ENCODE measurements around the gene CDT1.
"Not testable (repeated sequence)": the region's sequence is repeated elsewhere in the genome, so short reads cannot be mapped to it uniquely, and the experiment has no call there.

CDT1 gene

GRCh38 chr16:88816736-88817535, 13.3 kb downstream of the CDT1 start:
- no peak for DNase-seq (ENCODE audit: low read depth, low spot score)

DNA sequence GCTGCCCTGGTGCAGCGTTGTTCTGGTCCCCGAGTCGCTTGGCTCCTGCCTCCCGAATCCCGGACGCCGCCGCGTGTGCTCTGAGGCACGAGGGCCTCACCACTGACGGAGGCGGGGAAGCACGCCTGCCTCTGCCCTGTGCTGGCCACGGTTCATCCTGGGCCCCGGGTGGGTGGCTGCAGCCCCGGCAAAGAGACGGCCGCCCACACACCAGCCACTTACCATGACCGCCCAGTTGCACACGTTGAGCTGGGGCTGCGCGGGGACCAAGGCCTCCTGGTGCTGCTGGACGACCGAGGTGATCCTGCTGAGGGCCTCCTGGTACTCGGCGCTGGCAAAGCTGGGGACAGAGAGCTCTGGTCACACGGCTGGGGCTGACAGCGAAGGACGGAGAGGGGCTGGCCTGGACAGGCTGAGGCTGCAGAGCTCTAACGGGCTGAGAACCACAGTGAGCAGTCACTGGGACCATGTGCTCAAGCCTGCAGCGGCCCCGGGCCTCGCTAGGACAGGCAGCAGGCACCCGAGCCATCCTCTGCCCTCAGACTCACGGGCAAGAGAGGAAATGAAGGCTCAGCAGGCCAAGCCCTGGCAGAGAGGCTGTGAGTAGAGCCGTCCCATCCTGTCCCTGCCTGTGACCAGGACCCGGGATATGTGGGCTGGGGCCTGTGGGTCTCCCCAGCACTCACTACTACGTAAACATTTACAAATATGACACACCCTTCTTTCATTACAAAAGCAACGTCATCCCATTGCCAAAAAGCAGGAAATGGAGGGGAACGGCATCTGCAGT, 14.4 kb downstream of the CDT1 start:
- no peak for DNase-seq (ENCODE audit: low read depth, low spot score)

GRCh38 chr16:88818575-88818874, 14.9 kb downstream of the CDT1 start:
- no peak for DNase-seq (ENCODE audit: low read depth, low spot score)

GRCh38 chr16:88819126-88819525, 15.5 kb downstream of the CDT1 start:
- DNase-seq (ENCODE audit: low read depth, low spot score) = no peak

DNA sequence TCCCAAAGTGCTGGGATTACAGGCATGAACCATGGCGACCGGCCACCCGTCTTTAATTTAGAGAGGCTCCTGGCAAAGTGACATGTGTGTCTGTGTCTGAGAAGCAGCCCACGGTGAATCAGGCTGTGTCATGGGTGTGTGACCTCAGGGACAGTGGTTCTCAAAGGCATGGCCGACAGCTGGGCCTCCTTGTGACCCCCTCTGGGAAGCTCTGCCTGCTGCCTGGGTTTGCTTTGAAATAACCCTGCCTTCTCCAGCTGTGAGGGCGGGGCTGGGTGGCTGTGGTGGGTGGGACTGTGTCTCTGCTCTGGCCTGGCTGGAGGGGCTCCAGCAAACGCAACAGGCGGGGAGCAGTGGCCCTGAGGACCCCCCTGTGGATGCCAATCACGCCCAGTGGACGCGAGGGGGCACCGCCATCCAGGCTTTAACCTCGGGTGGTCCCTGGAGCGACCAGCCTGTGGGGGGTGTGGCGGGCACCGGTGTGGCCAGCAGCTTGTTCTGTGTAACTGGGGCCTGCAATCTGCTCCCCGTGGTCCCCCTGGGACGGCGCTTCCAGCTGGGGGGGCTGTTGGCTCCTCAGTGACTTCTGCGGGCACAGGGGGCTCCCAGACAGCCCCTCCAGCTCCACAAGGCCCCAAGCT, 16.9 kb downstream of the CDT1 start:
- DNase-seq (ENCODE audit: low read depth, low spot score) = no peak

- DNase-seq (ENCODE audit: low read depth, low spot score) = no peak
Measured at GRCh38 chr16:88821168-88821850, 17.7 kb downstream of the CDT1 start.

DNA sequence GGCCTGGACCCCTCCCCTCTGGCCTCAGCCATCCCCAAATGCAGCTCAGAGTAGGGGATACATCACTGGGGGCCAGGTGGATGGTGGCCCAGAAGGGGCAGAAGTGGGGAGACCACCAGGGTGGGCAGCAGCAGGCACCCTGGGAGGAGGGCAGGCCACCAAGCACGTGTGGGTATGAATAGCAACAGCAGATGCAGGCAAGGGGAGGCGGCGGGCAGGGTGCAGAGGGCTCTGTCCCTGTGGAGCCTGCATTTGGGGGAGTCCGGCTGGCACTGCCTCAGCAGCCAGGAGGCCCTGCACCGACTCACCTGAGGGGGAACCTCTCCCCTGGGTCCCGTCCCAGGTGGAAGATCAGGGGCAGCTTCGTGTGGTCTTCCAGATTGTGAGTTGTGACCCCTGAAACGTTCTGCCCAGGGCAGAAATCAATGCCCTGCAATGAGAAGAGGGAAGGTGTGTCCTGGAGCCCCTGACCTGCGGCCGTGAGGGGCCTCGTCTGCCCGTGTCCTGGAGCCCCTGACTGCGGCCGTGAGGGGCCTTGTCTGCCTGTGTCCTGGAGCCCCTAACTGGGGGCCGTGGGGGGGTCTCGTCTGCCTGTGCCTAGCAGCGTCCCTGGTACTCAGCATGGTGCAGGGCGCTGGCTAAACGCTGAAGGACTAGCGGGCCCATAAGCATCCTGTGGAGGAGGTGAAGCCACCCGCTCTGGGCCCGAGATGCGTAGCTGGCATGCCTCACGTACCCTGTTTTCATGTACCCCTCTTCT, 18.9 kb downstream of the CDT1 start:
- no peak for DNase-seq (ENCODE audit: low read depth, low spot score)

DNA sequence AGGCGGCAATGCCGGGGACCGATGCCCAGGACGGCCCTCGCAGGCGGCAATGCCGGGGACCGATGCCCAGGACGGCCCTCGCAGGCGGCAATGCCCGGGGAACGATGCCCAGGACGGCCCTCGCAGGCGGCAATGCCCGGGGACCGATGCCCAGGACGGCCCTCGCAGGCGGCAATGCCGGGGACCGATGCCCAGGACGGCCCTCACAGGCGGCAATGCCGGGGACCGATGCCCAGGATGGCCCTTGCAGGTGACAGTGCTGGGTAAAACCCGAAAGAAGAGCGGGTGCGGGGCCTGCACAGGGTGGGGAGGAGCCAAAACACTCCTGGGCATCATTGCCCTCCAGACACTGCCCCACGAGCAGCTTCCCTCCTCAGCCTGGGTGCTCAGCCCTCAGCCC, 20.1 kb downstream of the CDT1 start:
- not testable (repeated sequence) for DNase-seq (ENCODE audit: low read depth, low spot score)

DNA sequence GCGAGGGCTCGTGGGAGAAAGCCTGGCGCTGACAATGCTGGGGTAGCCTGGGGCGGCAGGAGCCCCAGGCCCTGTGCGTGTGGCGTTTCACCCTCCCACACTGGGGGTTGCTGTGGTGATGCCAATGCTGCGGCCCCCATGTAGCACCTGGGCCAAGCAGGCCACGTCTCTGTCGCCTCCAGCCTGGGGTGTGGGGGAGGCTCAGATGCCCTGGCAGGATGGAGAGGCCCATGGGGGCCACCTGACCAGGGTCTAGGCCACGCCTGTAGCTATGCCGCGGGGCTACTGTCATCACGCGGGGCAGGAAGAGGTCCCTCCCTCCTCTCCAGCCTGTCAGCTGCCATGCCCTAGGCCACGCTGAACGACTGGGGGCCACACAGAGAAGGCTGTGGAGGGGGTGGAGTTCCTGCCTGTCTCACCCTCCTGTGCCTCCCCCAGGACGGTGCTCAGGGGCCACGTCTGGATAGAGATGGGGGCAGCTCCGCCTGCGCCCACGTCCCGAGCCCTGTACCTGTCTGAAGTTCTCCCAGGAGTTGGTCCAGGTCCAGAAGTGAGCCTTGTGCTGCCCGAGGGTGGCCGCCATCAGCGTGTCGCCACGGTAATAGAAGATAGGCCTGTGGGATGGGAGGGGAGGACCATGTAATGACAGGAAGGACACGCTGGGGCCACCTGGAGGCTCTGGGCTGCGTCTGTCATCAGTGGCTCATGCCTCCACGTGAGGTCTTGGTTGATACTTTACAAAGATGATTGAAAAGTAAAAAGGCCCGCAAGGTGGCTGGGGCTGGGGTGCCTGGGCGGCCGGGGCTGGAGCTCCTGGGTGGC, 20.9 kb downstream of the CDT1 start:
- no peak for DNase-seq (ENCODE audit: low read depth, low spot score)

DNA sequence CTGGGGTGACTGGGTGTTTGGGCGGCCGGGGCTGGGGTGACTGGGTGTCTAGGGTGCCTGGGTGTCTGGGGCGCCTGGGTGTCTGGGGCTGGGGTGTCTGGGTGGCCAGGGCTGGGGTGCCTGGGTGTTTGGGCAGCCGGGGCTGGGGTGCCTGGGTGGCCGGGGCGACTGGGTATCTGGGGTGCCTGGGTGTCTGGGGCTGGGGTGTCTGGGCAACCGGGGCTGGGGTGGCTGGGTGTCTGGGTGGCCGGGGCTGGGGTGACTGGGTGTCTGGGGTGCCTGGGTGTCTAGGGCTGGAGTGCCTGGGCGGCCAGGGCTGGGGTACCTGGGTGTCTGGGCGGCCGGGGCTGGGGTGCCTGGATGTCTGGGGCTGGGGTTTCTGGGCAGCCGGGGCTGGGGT, 21.6 kb downstream of the CDT1 start:
- no peak for DNase-seq (ENCODE audit: low read depth, low spot score)

GRCh38 chr16:88826070-88826840, 22.7 kb downstream of the CDT1 start:
- DNase-seq (ENCODE audit: low read depth, low spot score) = no peak

DNA sequence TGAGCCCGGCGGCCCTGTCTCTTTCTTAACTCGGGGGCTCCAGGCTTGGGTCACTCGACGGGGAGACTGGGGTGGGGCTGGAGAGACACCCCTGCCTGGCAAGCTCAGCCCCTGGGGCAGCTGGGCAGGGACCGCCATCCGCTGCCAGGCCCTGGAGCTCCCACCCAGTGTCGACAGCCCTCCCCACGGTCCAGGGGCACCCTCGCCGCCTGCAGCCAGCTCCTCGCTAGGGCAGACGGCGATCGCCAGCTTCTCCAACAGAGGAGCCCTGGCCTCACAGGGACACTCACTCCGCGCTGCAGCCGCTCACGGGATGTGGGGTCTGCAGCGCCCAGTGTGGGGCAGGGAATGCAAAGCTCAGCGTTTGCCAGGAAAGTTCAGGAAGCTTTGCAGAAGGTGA, 24.1 kb downstream of the CDT1 start:
- DNase-seq (ENCODE audit: low read depth, low spot score) = no peak

DNA sequence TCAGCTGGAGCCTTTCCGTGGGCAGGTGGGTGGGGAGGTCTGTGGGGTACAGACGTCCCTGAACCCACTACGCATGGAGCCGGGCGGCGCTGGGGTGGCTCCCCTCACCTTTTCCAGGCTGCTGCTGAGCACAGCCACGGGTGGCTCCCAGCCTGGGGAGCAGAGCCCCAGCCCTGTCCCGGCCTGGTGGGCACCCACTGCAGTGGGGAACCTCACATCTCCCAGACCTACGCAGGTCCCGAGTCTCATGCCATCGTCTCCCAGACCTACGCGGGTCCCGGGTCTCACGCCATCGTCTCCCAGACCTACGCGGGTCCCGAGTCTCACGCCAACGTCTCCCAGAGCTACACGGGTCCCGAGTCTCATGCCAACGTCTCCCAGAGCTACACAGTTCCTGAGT, 25.1 kb downstream of the CDT1 start:
- DNase-seq (ENCODE audit: low read depth, low spot score) = no peak

- no peak for DNase-seq (ENCODE audit: low read depth, low spot score)
Measured at GRCh38 chr16:88830258-88830657, 26.7 kb downstream of the CDT1 start.

DNA sequence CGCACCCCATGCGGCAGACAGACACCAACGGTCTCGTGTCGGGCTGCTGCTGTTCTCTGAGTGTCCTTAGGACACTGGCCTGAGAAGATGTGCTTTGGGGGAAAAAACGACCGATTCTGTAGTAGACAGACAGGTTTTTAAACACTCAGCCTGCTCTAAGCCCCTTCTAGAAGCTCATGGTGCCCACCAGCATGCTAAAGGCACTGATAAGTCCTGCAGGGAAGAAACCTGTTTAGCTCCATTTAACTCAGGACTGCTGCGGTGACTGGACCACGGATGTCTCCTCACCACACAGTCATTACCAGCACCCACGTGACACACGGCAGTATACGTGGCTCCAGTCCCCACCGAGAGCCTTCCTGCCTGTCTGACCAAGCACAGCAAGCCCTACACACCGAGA, 27.2 kb downstream of the CDT1 start:
- no peak for DNase-seq (ENCODE audit: low read depth, low spot score)

DNA sequence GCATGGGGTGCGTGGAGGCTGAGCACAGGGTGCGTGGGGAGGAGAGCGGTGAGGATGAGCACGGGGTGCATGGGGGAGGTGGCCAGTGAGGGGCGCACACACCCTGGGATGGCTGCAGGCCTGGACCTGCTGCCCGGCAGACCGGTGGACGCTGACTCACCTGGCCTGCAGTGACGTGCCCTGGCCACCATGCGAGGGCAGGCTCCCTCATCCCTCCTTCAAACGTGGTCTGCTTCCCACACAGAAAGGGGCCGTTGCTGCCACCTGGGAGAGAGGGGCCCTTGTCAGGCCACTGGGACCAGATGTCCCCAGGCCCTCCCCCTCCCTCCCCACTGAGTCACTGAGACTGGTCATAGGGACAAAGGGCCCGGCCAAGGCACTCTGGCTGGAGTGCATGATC, 28.2 kb downstream of the CDT1 start:
- no peak for DNase-seq (ENCODE audit: low read depth, low spot score)

- no peak for DNase-seq (ENCODE audit: low read depth, low spot score)
Measured at GRCh38 chr16:88833086-88833485, 29.5 kb downstream of the CDT1 start.

DNA sequence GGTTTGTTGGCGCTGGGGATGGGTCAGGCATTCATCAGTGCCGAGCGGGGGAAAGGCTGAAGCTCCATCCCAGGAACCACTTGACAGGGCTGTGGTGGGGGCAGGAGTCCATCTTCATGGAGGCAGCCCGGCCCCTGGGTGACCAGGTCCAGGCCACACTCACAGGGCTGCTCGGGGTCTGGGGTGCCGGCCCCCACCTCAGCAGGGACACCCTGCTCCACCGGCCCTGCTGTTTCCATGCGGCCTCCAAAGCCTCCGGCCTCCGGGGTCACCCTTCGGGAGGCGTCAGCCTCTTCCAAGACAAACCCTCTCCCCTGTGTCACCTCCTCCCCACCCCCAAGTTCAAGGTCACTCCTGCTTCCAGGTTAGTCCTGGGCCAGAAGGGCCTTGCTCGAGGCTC, 31.1 kb downstream of the CDT1 start:
- DNase-seq (ENCODE audit: low read depth, low spot score) = no peak

DNA sequence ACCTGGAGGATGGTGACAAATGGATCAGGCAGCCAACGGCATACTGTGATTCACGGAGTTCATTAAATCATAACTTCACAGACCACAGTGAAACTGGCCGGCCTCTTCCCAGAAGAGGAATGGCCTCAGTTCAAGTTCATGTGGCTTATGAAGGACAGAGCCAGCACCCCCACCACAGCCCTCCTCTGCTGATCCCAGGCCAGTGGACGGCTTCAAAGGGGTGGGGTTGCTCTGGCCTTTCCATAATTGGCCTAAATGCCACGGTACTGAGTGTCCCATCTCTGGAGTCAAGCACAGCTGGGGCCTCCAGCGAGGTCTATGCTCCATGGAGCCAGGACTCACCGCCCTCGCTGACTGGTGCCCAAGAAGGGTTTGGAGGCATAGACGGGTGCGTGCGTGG, 31.8 kb downstream of the CDT1 start:
- DNase-seq (ENCODE audit: low read depth, low spot score) = no peak

DNA sequence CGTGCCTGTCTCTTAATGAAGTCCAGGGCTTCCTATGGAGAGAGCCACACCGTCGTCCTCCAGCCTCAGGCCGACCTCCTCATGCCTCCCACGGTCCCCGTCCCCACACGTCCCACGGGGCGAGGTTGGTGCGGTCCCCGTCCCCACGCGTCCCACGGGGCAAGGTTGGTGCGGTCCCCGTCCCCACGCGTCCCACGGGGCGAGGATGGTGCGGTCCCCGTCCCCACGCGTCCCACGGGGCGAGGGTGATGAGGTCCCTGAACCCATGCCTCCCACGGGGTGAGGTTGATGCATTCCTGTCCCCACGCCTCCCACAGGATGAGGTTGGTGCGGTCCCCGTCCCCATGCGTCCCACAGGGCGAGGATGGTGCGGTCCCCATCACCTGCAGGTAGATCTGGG, 32.2 kb downstream of the CDT1 start:
- no peak for DNase-seq (ENCODE audit: low read depth, low spot score)
